HG03064 (cell line): ENCODE data around the gene NCAM2.

ENCODE experiments used
- ATAC-seq: cut with Tn5 transposase; IDR thresholded peaks from one replicate; pipeline ENCODE4 v1.9.1; 2021; ENCODE audit warnings: low read depth; ENCODE audit not compliant: unreplicated experiment

The NCAM2 gene

DNA sequence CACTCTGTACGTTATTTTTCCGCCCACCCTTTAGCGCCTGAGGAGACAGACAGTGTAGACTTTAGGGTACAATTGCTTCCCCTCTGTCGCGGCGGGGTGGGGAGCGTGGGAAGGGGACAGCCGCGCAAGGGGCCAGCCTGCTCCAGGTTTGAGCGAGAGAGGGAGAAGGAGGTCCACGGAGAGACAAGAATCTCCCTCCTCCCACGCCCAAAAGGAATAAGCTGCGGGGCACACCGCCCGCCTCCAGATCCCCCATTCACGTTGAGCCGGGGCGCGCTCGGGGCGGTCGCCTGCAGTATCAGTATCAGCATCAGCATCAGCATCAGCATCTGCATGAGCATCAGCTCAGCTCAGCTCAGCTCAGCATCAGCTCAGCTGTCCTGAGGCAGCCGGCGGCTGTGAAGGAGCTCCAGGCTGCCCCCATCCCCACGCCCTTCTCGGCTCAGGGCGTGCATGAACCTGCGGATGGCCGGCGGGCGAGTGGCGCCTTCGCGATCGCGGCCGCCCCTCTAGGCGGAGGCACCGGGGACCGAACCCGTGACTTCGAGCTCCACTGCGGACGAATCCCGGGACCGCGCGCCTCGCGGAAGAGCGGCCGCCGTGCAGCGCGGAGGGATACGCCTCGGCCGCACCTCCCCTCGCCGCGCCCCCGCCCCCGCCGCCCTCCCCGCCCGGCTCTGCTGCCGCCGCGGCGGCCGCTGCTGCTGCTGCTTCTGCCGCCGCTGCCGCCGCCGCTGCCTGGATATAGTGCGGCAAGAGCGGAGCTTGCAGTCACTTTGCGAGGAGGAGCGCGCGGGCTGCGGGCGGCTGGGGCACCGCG lies at the start of gene NCAM2:
Gene NCAM2, plus strand, starts transcription at position 774 of the 820 bp plus-strand sequence.
- no peak for ATAC-seq

DNA sequence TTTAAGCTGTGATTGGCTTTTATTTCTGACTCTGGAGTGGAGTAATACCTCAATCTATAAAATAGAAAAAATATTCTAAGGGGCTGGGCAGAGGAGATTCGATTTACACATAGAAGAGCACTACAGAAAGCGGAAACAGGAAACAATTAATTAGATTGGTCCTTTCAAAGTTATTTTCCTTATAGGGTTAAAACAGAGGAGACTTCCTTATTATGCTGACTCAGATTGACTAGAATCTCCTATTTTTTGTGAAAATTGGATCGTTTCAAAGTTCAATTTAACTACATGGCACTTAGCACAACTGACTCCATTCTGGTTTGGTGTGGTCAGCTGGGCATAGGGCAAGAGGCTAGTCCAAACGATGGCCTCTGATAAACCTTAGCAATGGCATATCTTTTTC lies 48.3 kb upstream of the NCAM2 start:
- ATAC-seq = no peak

DNA sequence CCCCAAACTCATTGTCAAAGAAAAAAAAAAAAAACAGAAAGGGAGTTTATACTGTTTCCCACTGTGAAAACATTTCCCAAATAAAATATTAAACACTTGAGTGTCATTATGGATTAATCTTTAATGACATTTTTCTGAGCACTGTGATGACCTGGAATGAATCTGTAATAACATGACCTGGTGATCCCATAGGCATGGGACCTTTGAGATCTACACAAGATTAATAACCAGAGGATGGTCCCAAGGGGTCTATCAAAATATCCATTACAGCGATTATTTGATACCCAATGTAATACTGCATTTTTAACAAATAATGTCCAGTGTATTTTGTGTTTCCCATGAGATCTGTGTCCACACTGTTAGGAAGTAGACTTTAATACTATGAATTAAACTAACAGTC lies 32.4 kb upstream of the NCAM2 start:
- ATAC-seq = no peak

DNA sequence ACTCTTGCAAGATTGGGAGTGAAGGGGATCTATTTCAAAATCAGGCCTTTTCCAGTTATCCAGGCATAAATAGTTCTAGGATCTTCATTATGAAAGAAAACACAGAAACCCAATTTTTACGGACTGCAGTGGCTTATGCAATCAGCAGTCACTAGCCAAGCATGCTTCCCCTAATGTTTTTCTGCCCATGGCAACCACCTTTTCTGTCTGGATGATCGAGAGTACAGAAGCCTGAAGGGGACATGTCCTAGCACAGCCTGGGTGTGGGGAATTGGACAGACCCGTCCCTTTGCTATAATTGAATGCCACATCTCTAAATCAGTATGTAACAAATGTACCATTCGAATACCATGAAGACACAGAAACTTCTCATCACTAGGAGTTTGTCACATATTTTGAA lies 29.8 kb upstream of the NCAM2 start:
- ATAC-seq = no peak

DNA sequence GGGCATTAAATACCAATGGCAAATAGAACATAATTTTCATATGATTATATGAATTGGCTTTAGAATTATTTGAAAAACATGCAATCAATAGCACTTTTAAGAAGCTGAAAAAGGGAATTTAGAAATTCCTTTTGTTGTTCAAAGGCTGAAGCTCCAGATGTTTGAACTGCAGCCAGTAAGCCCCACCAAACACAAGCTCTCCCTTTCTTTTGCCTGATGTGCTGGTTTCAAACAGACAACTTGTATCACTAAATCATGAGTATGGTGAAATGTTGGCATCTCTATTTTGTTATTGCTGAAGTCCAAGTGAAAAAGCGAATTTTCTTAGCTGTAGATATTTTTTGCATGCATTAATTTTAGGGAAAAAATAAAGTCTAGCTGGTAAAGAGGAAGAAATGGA lies 27.5 kb upstream of the NCAM2 start:
- ATAC-seq = no peak

DNA sequence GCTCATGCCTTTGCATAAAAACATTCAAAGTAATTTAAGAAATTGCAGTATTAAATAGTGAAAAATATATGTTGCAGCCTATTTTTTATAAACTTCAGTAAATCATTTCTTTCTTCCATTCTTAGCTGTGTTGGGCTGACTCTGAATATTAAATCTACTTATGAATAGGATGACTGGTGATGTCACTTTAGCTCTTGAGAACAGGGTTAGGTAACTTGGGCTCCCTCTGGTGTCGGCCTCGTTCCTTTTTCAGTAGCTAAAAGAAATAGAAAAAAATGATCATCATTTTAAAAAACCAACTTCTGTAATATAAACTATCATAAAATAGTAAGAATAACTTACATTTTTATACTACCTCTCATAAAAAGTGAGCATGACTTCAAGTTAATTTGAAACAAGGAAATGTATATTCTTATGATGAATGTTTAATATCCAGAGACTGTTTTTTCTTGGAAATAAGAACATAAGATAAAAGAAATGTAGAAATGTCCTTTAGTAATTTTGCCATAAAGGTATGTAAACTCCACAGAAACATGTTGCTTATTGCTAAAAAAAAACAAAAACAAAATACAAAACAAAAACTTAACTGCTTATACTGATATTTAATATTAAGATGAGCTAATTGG lies 26.8 kb upstream of the NCAM2 start:
- ATAC-seq = no peak

DNA sequence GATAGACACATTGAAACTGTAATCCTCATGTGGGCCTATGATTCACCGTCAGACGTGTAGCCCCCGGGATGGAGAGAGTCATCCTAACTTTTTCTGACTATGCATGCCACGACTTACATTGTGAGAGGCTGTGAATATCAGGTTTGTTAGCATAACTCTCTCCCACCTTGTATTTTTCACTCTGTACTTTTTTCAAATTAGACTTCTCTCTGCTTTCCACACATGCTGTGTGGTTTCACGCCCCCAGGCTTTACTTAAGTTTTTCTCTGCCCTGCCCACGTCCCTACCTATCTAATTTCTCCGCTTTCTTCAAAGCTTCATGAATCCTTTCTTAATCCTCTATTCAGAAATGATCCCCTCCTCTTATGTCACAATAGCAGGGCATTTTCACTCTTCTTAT lies 3.4 kb upstream of the NCAM2 start:
- no peak for ATAC-seq

DNA sequence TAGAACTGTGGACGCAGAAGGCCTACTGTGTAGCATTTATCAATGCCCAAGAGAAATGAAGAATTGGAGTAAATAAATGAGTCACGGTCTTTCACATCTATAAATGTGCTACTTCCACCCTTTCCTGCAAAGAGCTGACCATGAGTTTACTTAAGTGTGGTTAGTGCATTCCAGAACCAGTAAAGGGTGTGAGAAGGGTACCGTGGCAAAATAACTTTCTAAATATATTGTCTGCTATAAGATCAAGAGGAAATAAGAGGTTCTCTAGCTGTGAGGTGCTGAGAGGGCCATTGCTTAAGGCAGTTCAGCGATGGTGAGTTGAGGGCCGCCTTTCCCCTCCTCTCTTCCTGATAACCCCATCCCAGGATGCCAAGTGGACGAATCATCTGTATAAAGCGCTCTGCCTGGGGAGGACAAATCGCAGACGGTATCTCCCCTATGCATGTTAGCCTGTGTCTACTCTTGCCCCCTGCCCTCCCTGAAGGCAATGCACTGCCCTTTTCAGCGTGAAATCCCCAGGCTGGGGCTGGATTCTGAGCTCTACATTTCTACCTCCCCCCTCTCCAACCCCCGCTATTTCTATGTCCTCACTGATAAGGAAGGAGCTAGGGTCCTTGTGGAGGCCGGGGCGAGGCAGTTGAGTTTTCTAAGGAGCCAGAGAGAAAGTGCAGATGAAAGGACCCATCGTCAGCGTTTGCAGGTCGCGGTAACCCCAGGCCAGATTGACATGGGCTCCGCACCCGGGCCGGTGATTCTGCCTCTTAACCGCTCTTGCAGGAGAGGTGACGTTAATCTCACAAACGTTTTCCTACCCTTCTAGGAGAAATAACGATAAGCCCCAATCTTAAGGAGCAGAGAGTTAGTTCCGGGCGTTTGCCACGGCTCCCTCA lies 1.5 kb upstream of the NCAM2 start:
- ATAC-seq = no peak

DNA sequence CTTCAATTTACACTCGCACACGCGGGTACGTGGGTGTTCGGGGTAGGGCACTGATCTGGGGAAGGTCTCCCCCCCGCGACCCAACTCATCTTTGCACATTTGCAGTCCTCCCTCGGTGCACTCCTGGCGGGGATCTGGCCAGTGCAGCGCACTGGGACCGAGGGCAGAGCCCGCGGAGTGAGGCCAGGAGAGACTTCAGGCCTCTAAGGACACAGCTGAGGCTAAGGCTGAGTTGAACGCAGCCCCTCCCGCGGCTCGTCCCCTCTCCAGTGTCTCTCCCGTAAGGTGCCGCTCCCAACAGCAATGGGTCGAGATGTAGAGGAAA lies 936 bp upstream of the NCAM2 start:
- ATAC-seq = no peak

DNA sequence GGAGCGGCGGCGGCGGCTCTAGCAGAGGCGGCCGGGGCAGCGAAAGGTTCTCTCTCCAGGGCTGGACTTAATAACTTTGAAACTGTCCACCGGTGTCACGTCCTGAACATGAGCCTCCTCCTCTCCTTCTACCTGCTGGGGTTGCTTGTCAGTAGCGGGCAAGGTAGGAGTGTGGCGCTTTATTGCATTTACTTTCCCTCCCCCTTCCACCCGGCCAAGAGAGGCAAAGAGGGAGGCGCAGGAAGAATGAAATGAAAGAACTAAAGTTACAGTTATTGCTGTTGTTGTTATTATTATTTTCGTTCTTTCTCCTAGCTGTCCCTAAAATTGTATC lies 214 bp downstream of the NCAM2 start:
- no peak for ATAC-seq

DNA sequence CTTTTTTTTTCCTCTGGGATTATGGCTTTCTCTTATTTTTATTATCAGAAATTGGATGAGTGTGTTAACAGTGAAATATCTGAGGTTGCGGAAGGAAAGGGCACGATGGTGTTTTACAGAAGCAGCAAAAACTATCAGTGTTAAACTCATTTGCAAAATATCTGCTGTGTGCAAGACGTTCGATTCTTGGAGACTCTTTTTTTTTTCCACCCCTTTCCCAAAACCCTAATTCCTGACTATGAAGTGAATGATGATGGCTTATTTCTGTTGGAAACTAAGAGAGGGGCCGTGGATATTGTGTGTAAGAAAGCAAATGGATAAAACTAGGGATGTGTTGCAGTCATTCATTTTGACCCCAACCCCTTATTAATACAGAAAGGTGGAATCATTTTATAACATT lies 677 bp downstream of the NCAM2 start:
- ATAC-seq = no peak

DNA sequence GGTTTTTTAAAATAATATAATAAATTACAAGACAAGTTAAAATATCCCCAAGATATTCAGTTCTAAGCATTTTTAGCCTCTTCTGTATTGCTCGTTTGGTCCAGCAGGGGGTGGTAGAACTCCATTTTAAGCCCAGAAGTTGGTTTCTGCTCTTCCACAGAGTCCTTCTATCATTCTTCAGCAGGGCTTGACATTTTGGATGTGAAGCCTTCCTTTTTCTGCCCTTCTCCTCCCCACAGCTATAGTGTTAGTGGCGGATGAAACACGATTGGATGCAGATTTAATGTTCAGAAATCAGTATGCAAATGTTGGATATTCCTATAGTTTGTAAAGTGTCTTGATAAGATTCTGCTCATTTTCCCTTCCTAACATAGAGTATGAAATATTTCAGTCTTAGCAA lies 1.4 kb downstream of the NCAM2 start:
- ATAC-seq = no peak

DNA sequence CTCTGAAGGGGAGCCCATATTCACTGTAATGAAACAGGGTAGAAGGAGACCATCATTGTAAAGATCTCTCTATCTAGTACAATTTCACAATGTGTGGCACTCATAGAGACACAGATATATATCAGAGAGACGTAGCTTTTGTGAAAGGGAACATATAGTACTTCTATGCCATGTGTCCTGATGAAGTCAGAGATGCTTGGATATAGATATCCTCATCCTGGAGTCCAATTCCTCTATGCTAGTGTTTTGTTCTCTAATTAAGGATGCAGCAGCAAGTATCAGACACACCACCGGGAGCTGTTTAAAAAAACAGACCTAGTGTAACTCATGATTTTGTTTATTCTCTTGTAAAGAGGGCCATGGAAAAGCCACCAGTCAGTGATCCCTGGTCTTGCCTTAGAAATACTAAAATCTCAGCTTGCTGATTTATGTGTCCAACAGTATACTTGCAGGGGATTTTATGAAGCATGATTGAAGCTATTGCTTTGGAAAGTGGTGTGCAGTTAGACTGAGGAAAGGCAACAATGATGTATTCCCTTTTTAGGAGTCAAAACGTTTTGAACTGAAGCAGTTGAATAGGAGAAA lies 2.5 kb downstream of the NCAM2 start:
- ATAC-seq = no peak

DNA sequence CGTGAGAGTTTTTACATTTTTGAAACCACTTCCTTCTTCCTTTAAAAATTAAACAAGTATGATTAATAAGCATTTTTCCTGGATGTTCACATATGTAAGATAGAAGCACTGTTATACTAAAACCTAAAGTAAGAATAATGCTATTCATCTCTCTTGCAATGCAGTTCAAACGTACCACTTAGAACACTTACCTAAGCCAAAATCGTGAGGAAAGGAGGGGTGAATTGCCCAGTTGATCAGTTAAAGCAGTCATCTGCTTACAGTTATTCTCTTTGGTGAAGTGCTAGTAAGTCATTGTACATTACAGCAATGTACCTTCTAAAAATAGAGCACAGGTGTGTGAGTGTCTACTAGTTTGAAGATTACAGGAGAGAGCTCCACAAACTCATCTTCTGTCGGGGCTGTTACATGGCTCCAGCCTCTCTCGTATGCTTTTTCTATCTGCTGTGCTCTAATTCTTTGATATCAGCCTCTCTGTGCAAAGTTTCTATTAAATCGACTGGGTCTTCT lies 3.4 kb downstream of the NCAM2 start:
- no peak for ATAC-seq

DNA sequence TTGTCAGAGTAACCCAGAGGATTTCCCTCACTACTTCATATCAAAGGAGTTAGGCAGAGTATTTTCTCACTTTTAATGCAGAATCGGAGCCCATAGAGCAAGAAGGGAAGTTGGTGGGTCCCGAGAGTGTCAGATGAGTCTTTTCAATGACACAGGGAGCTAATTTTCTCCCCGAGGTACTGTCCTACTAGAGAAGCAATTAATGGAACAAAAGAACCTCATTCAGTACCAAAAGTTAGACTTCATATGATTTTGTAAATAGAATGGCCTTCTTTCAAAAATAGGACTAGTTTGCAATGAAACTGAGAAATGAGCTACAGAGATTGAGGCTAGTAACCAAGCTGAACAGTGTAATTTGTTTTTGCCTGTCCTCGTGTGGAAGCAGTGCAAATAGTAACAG lies 3.9 kb downstream of the NCAM2 start:
- ATAC-seq = no peak

DNA sequence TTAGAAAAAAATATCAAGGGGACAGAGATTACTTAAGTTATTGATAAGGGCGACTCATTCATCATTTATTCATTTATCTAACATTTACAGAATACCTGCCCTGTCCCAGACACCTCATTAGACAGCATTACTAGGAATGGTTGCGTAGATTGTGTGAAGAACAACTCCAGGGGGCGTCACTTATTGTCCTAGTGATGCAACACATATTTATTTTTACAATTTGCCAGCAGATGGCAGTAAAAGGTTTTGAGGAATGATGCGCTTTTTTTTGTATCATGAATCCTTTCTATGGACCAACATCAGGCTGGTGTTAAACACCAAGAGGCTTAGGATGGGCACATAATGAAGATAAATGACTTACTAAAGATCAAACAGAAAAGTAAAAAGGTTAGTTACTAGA lies 5.5 kb downstream of the NCAM2 start:
- no peak for ATAC-seq

DNA sequence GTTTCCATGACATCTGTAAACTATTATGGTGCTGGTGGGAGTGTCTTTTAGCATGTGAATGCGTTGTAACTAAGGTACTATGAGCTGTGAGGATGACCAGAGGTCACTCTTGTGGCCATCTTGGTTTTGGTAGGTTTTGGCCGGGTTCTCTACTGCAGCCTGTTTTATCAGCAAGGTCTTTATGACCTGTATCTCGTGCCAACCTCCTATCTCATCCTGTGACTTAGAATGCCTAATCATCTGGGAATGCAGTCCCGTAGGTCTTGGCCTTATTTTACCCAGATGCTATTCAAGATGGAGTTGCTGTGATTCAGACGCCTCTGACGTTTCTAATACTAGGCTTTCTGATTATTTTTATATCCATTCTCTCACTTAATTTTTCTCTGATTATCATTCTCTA lies 9.4 kb downstream of the NCAM2 start:
- ATAC-seq = no peak

DNA sequence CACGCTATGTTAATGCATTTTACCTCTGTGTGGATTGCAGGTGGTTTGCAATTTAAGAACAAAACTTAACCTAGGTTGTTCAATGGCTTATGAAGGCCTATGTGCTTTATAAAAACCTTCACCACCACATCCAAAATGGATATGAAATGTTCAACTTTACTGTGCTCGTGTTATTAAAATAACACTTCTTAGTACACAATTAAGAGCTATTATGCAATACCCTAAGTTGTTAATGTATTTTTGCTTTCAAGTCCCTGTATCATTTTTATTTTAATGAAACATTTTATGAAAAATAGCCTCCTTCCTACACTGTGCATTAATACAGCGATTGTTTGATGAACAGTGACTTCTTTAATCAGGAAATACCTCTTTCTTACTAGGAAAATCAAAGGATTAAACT lies 12.0 kb downstream of the NCAM2 start:
- no peak for ATAC-seq

DNA sequence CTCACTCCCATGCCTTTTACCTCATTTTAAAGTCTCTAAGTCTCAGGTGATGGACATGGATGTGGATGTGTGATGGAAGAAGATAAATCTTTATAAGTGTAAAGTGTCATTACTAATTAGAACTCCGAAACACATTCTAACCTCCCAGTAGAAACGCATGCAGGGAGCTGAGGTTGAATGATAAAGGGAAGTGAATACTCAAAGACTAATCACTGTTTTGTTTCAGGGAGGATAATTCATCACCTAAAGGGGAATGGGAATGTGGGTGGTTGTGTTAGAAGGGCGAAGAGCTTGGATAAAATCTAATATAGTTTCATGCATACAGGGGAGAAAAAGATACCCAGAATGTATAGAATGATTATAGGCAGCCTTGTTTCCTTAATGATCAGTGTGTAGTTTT lies 12.5 kb downstream of the NCAM2 start:
- ATAC-seq = no peak

DNA sequence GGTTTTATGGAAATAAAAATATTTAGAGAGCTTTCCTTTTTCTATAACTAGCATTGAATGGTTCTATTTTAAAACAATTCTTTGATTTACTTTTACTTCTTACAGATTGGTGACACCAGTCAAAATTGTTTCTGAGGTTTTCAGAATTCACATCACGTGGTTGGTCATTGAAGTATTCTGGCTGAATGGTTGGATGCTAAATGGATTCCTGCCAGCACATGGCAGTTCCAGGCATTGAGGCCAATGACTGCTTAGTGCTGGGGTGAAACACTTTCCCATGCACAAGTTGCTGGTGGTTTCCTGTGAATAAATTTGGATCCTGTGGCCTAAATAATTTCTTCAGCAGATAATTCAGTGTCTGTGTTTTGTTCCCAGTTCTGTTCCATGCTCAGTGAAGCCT lies 20.6 kb downstream of the NCAM2 start:
- ATAC-seq = no peak

DNA sequence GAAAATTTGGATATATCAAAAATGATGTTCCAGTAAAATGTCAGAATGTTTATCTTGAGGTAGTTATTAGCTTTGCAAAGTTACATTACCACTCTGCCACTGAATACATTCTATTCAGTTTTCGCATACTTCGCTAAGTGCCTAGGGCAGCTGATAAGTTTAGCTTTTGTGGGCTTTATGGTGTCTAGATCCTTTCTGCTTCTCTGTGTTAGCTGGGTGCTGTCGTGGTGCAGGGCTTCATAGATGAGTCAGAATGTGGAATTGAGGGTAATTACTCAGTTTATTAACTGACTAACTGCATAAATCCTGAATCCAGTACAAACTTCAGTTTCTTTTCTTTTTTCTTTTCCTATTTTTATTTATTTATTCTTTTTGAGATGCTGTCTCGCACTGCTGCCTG lies 21.5 kb downstream of the NCAM2 start:
- no peak for ATAC-seq
